Ammon's horn (tissue), 1 donor: ENCODE results near the gene NR2E3.
A peak's percentile ranks its signal among the peaks of the same experiment; 100 is the strongest.

Experiments
- DNase-seq: peaks from one replicate; pipeline ENCODE4 v3.0.0-alpha.2; 2016; ENCODE audit warnings: low spot score

NR2E3 gene

GRCh38 chr15:71791975-71792374 lies 18.4 kb upstream of the NR2E3 start:
- DNase-seq = no peak

GRCh38 chr15:71792521-71792920 lies 17.8 kb upstream of the NR2E3 start:
- no peak for DNase-seq

- DNase-seq = no peak
These were observed 11.7 kb upstream of the NR2E3 start for GRCh38 chr15:71798641-71799040.

GRCh38 chr15:71800190-71800589 lies 10.2 kb upstream of the NR2E3 start:
- no peak for DNase-seq

GRCh38 chr15:71800835-71801745 lies 9.3 kb upstream of the NR2E3 start:
- DNase-seq = peak; percentile 67

- DNase-seq = no peak
These were observed 8.3 kb upstream of the NR2E3 start for GRCh38 chr15:71801935-71802655.

GRCh38 chr15:71802770-71803169 lies 7.6 kb upstream of the NR2E3 start:
- DNase-seq = no peak

GRCh38 chr15:71804226-71804625 lies 6.1 kb upstream of the NR2E3 start:
- no peak for DNase-seq

GRCh38 chr15:71804695-71805470 lies 5.5 kb upstream of the NR2E3 start:
- DNase-seq = no peak

- DNase-seq = no peak
These were observed 3.9 kb upstream of the NR2E3 start for GRCh38 chr15:71806452-71806931.

GRCh38 chr15:71807125-71807629 lies 3.2 kb upstream of the NR2E3 start:
- DNase-seq = no peak

- DNase-seq = no peak
These were observed 2.7 kb upstream of the NR2E3 start for GRCh38 chr15:71807691-71808091.

- no peak for DNase-seq
These were observed 1.9 kb upstream of the NR2E3 start for GRCh38 chr15:71808311-71809020.

GRCh38 chr15:71809346-71809745 lies 1.0 kb upstream of the NR2E3 start:
- no peak for DNase-seq

- no peak for DNase-seq
These were observed 832 bp downstream of the NR2E3 start for GRCh38 chr15:71811036-71811736.

GRCh38 chr15:71811752-71812735 lies 1.7 kb downstream of the NR2E3 start:
- DNase-seq = no peak

- no peak for DNase-seq
These were observed 2.8 kb downstream of the NR2E3 start for GRCh38 chr15:71812966-71813722.

- no peak for DNase-seq
These were observed 3.5 kb downstream of the NR2E3 start for GRCh38 chr15:71813723-71814470.
